GM13976 (cell line): Measurements from ENCODE around the gene BLTP2.

Experiments used
- DNase-seq: peaks from one replicate; pipeline ENCODE4 v3.0.0; 2012; ENCODE audit warnings: low spot score
- in situ Hi-C: fragments of 300-500 bp; cut with MboI; formaldehyde crosslinking; loops from one replicate; pipeline ENCODE4 v1.12.0; 2022; ENCODE audit warnings: low sequenced_read_pairs, mixed read lengths, inconsistent platforms; ENCODE audit not compliant: unreplicated experiment
- TF ChIP-seq, protein P1 (sequence below): IDR thresholded peaks from 2 replicates; pipeline ENCODE4 v1.5.1; 2012; ENCODE audit warnings: borderline replicate concordance, mild to moderate bottlenecking; ENCODE audit not compliant: insufficient read depth; ENCODE audit errors: extremely low read depth, missing control alignments, control extremely low read depth

The BLTP2 gene

DNA sequence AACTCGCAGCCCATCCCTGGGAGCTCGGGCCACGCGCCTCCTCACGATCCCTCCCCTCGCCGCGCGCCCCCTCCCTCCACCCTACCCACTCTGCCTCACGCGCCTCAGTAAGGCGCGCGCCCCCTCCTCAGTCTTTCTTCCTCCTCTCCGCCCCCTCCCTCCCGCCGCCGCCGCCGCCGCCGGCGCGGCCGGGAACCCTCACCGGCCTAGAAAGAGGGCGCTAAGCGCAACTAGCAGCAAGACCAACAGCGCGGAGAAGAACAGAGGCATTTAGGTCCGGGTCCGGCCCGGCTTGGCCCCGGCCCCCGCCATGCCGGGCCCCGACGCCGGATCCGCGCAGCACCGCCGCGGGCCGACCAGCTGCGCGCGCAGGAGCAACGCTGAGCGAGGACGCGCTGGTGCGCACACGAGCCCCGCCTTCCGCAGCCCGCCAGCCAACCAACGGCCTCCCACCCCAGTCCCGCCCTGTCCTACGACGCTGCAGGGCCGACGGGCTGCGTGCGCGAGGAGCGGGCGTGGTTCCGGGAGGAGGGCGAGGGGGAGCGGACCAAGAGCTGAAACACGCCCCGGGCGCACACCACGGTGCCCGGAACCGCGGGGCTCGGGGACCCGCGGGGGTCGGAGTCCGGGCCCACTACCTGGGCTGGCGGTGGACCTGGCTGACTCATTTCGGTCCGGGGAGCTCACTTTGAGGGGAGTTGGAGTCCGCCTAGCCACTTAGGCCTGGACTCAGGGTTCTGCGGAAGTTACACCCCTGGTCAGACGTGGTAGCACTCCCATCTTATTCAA, at the start of gene BLTP2:
BLTP2 (minus strand) TSS at position 372 of the 789 bp plus-strand sequence; CDS start at position 270, 102 bp downstream.
- DNase-seq = peak; percentile 99
- TF ChIP-seq, protein P1, sequence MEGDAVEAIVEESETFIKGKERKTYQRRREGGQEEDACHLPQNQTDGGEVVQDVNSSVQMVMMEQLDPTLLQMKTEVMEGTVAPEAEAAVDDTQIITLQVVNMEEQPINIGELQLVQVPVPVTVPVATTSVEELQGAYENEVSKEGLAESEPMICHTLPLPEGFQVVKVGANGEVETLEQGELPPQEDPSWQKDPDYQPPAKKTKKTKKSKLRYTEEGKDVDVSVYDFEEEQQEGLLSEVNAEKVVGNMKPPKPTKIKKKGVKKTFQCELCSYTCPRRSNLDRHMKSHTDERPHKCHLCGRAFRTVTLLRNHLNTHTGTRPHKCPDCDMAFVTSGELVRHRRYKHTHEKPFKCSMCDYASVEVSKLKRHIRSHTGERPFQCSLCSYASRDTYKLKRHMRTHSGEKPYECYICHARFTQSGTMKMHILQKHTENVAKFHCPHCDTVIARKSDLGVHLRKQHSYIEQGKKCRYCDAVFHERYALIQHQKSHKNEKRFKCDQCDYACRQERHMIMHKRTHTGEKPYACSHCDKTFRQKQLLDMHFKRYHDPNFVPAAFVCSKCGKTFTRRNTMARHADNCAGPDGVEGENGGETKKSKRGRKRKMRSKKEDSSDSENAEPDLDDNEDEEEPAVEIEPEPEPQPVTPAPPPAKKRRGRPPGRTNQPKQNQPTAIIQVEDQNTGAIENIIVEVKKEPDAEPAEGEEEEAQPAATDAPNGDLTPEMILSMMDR = no peak
- in situ Hi-C loops = no loop called here

DNA sequence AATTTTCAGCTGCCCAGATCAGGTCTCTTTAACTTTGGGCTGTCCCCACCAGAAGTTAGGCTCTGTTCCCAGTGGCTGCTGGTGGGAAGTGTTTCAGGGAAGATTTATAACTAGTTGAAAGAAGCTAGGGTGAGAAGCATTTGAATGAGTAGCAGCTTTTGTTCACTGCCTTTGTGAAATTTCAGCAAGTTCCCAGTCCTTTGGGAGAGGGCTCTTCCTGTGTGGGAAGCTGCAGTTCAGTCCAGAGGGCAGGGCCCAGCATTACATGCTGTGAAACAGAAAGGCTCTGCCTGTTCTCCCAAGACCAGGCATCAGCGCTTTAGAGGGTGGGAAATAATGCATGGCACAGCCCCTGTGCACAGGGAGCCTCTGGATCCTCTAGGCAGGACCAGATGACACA, 48.9 kb upstream of the BLTP2 start:
- in situ Hi-C loops = no loop called here
- TF ChIP-seq, protein P1 = no peak
- no peak for DNase-seq

DNA sequence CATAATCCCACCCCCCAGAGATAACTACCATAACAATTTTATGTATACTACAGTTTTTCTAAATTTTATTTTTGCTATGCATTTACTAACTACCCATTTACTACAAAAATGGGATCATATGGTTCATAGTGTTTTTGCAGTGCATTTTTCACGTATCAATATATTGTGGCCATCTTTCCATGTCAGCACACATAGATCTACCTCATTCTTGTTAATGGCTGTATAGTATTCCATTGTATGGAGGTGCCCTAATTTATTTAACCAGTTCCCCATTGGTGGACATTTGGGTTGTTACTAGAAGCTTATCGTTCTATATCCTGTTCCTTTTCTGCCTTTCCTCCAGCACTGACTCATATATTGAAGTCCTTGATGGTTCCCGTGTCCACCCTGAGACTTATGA, 44.1 kb upstream of the BLTP2 start:
- TF ChIP-seq, protein P1 = no peak
- in situ Hi-C loops = no loop called here
- DNase-seq = no peak

DNA sequence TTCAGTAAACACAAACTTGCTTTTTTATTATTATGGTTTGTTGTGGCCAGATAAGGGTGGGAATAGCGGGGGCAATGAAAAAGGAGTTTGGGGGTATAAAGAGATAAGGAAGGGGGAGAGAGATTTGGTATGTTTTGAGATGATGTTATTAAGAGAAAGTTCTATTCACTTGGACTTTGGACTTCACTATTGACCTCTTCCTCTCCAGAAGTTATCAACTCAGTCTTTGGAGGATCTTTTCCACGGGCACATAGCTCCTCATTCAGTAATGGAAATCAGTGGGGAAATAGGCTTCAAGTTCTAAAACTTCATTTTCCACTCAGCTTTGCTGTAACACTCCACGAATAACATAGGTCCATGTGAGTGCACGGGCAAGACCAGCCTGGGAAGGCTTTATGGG, 43.5 kb upstream of the BLTP2 start:
- TF ChIP-seq, protein P1 = no peak
- in situ Hi-C loops = no loop called here
- no peak for DNase-seq

DNA sequence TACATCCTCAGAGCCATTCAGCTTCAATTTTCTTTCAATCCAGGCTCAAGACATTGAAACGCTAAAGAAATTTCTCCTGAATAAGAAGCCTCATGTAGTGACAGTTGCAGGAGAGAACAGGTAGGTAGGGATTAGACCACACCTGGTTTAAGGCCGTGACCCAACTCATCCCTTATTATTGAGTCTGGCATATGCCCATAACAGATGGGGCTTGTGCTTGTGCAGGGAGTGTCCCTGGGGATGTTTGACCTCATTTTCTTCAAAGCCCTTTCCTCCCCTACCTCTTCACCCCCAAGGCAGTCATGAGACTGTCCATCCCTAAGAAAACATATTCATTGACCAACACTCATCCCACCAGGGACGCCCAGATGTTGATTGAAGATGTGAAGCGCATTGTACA, 41.3 kb upstream of the BLTP2 start:
- TF ChIP-seq, protein P1 = no peak
- no peak for DNase-seq
- in situ Hi-C loops = no loop called here

DNA sequence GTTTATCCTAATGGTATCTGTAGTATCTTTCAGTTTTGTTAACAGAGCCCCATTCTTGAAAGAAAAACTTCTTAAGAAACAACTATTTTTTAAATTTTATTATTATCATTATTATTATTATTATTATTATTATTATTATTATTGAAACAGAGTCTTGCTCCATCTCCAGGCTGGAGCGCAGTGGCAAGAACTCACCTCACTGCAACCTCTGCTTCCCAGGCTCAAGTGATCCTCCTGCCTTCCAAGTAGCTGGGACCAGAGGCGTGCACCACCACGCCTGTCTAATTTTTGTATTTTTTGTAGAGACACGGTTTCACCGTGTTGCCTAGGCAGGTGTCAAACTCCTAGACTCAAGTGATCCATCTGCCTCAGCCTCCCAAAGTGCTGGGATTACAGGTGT, 40.4 kb upstream of the BLTP2 start:
- DNase-seq = no peak
- TF ChIP-seq, protein P1 = no peak
- in situ Hi-C loops = no loop called here
